Fibroblast of pulmonary artery (primary cell): Measurements from ENCODE around the gene MATN1.
"Not testable (repeated sequence)": the region's sequence is repeated elsewhere in the genome, so short reads cannot be mapped to it uniquely, and the experiment has no call there.

Experiments
- DNase-seq: peaks from one replicate; pipeline ENCODE4 v3.0.0-alpha.2; 2010; ENCODE audit warnings: low read depth
- H3K4me3 ChIP-seq: replicated peaks from 2 replicates; pipeline ENCODE4 v1.5.1; 2011; ENCODE audit warnings: low read depth, mild to moderate bottlenecking, control low read depth, low read length, moderate library complexity
- CTCF ChIP-seq: IDR thresholded peaks from 2 replicates; pipeline ENCODE4 v1.5.1; 2011; ENCODE audit warnings: mild to moderate bottlenecking, control low read depth, low read length, inconsistent platforms; ENCODE audit errors: missing control alignments

Gene MATN1

DNA sequence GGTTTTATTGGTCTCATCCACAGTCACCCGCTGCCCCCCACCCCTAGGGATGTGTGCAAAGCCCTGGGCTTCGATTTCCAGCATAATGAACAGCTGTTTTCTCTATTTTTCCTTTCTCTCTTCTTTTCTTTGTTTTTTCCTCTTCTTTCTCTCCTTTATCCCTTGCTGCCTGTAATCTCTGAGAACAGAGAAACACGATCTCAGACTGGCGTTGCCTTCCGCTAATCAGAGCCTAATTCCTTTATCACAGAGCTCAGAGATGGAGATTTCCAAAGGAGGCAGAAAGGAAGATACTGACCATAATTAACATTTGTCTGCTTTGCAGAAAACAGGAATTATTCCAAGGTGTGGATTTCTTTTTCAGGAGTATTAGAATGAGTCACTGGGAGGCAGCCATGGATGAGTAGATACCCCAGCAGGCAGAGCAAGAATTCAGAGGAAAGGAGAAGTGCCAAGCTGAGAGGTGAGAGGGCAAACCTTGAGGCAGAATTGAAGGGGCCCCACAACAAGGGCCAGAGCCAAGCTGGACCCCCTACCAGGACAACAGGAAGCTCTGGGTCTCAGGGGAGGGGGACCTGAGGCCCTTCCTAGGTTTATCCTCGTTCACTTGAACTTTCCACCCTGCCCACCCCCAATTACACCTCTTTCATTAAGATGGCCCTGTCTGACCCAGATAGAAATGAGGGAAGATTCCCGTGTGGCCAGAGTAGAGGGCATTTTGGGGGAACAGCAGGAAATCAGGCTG, 33.3 kb downstream of the MATN1 start:
- H3K4me3 ChIP-seq, result no peak overlapping the region
- no peak for TF ChIP-seq CTCF
- no peak for DNase-seq

DNA sequence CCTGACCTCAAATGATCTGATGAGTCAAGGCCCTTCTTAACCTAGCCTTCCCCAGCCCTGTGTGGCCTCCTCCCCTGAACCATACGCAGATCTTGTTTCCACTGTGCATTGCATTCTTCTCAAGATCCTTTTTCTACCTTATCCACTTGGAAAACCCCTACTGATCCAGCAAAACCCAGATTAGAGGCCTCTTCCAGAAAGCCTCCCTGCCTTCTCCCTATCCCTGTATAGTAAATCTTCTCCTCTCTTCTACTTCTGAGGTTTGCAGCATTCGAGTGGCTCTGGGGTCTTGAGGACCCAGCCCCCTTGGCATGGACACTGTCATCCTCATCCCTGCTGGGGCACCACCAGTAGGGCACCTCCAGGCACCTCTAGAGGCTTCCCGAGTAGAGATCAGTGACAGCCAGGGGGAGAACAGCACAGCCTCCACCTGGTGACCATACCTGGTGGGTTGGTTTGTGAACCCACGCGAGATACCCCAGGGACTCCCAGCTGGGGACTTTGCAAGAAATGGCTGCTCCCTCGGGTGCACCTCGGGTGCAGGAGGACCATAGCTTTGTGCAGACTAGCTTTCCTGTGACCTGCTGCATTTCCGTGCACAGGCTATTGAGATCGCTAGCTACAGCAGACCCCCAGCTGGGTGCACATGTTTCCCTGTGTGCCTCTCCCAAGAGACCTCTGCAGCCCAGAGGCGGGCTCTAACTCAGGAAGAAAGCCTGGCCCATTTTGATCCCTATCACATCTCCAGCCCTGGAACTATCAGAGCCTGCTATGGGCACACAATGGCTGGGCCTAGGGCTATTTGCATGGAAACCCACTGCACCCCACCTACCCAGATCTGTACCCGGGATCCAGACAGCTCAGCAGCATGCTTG, 34.2 kb downstream of the MATN1 start:
- DNase-seq, result no peak

DNA sequence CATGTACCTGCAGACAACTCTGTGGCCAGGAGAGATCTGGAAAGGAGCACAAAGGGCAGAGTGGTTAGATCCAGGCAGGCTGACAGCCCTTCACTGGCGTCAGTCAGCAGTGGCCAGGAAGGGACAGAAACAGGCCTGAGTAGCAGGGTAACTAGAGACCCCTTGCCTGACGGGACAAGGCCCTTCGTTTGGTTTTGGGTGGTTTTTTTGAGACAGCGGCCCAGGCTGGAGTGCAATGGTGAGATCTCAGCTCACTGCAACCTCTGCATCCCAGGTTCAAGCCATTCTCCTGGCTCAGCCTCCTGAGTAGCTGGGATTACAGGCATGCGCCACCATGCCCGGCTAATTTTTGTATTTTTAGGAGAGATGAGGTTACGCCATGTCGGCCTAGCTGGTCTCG, 34.9 kb downstream of the MATN1 start:
- not testable (repeated sequence) for H3K4me3 ChIP-seq, DNase-seq

More for the DNA sequence above, 34.2 kb downstream of the MATN1 start:
- no peak overlapping the region for H3K4me3 ChIP-seq
- no peak for TF ChIP-seq CTCF

DNA sequence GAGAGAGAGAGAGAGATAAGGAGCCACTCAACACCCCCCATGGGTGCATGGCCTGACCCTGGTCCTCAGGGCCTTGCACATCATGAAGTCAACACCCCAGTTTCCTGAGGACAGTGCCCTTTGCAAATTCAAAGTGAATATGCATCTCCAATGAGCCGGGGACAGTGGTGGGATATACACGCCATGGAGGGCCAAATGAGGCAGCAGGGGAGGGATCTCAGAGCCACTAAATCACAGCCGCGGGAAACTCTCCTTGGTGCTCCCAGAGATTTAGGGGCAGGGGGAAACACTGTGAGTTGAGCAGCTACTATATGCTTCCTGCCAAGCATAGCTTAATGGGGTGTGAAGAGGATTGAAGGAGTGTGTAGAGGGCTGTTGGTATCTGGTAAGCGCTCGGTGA, 35.5 kb downstream of the MATN1 start:
- TF ChIP-seq CTCF, result no peak
- no peak overlapping the region for H3K4me3 ChIP-seq
- DNase-seq, result no peak

DNA sequence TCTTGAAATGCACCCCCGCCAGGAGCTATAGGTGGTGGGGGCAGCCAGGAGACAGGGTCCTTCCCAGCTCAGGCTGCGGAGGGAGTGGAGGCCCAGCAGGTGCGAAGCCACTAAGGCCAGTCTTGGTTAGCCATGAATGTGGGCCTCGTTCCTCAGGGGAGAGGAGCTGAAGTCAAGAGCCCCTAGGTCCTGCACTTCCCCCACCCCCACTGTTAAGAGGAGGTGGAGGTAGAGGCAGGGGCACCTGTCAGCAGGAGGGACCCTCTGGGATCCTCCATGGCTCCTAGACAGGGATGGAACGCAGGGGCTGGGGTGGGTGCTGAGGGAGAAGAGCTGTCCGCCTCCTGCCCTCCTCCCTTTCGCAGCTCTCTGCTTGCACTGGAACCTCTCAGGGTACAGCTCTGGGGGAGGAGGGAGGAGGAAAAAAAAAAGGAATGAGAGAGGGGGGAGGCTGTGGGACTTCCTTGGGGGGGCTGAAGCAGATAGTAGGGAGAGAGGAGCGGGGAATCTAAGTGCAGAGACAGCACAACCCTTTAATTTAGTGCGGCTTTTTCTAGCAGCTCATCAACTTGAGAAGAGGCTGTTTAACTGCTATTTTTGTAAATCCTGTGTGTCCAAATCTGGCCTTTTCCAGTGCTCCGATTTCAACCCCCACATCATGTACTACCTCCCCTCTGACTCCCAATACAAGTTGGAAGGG, 37.0 kb downstream of the MATN1 start:
- no peak for TF ChIP-seq CTCF
- no peak for DNase-seq
- no peak overlapping the region for H3K4me3 ChIP-seq

GRCh38 chr1:30685796-30686165, 37.6 kb downstream of the MATN1 start:
- no peak for DNase-seq
- no peak overlapping the region for H3K4me3 ChIP-seq
- TF ChIP-seq CTCF, result no peak
